A549 (cell line): ENCODE data around the gene PTPRD. TPM values are rescaled to one million over a fixed set of nuclear protein-coding genes. Genes with fewer than 3 reads are reported as not detected.
A peak's percentile ranks its signal among the peaks of the same experiment; 100 is the strongest.

Experiments
- ATAC-seq, 2 experiments: fragments of 200-7000 bp in 1 of 2; fragments of >200 bp in 1 of 2; cut with Nextera tagmentation in 1 of 2; cut with Tn5 transposase in 1 of 2; 3 replicates each; pipeline versions ENCODE4 v1.8.0 to v1.9.1; 2018 to 2020; ENCODE audit warnings: mild to moderate bottlenecking in 1 of 2, moderate library complexity in 1 of 2
- CTCF ChIA-PET: fragments of 300-600 bp; sonication (Branson Sonifier 250); formaldehyde crosslinking; extraction: SDS; loops from one replicate; lab custom pipeline; 2021; ENCODE audit warnings: antibody characterized with exemption, inconsistent platforms; lab: Yijun Ruan, JAX
- POLR2A ChIA-PET: fragments of 350-600 bp; formaldehyde crosslinking; extraction: SDS; loops from one replicate; lab custom pipeline; 2021; ENCODE audit warnings: antibody characterized with exemption, inconsistent platforms; lab: Yijun Ruan, JAX
- DNase-seq, 2 experiments: peaks; one replicate each; pipeline versions ENCODE4 v3.0.0 to v3.0.0-alpha.2; 2011 to 2016; ENCODE audit warnings: low read depth in 1 of 2, low spot score in 1 of 2
- FAIRE-seq: peaks from 2 replicates; lab custom pipeline; 2011; peaks lifted over from hg19 to GRCh38; lab: Jason Lieb, UNC
- H3K27ac ChIP-seq, 2 experiments: fragments of >200 bp; sonication (Bioruptor Twin); formaldehyde crosslinking; 3 replicates each; pipeline ENCODE4 v1.5.1; 2016 to 2017
- H3K4me1 ChIP-seq: fragments of >200 bp; sonication (Bioruptor Twin); formaldehyde crosslinking; 3 replicates; pipeline ENCODE4 v1.6.1; 2016
- H3K4me2 ChIP-seq: fragments of >200 bp; sonication (Bioruptor Twin); formaldehyde crosslinking; 3 replicates; pipeline ENCODE4 v1.6.1; 2016
- H3K4me3 ChIP-seq: fragments of >200 bp; sonication (Bioruptor Twin); formaldehyde crosslinking; 3 replicates; pipeline ENCODE4 v1.5.1; 2016
- H3K9me3 ChIP-seq: fragments of >200 bp; sonication (Bioruptor Twin); formaldehyde crosslinking; 3 replicates; pipeline ENCODE4 v1.6.1; 2016
- CEBPB ChIP-seq, 2 experiments: fragments of >200 bp in 1 of 2; sonication (Bioruptor Twin) in 1 of 2; formaldehyde crosslinking in 1 of 2; IDR thresholded peaks; 2 replicates each; pipeline ENCODE4 v1.6.1; 2012 to 2016
- CHD2 ChIP-seq: fragments of 150-350 bp; IDR thresholded peaks from 2 replicates; pipeline ENCODE4 v1.6.1; 2014; ENCODE audit warnings: low read length; ENCODE audit not compliant: partially characterized antibody
- EHMT2 ChIP-seq: fragments of 200-600 bp; sonication (generic); IDR thresholded peaks from 2 replicates; pipeline ENCODE4 v1.6.1; 2016; ENCODE audit warnings: antibody characterized with exemption, low read depth, mild to moderate bottlenecking, moderate library complexity
- FOSB ChIP-seq: fragments of 250-450 bp; sonication (Bioruptor Pico); IDR thresholded peaks from 2 replicates; pipeline ENCODE4 v1.5.0; 2020; ENCODE audit warnings: mild to moderate bottlenecking, moderate library complexity
- GATA3 ChIP-seq: IDR thresholded peaks from 2 replicates; pipeline ENCODE4 v1.6.1; 2012; ENCODE audit warnings: borderline replicate concordance
- HDAC2 ChIP-seq: fragments of 200-600 bp; sonication (generic); IDR thresholded peaks from 2 replicates; pipeline ENCODE4 v1.6.1; 2016
- HEYL ChIP-seq: fragments of 250-450 bp; sonication (Bioruptor Pico); IDR thresholded peaks from 2 replicates; pipeline ENCODE4 v1.8.0; 2021; ENCODE audit warnings: mild to moderate bottlenecking, moderate library complexity
- HOXA7 ChIP-seq: fragments of 250-450 bp; sonication (Bioruptor Pico); IDR thresholded peaks from 2 replicates; pipeline ENCODE4 v1.5.0; 2020; ENCODE audit warnings: mild to moderate bottlenecking, moderate library complexity
- HOXB13 ChIP-seq: fragments of 250-450 bp; sonication (Bioruptor Pico); IDR thresholded peaks from 2 replicates; pipeline ENCODE4 v1.5.0; 2020; ENCODE audit warnings: low read depth, mild to moderate bottlenecking, moderate library complexity
- HOXB5 ChIP-seq: fragments of 250-450 bp; sonication (Bioruptor Pico); IDR thresholded peaks from 2 replicates; pipeline ENCODE4 v1.5.0; 2020; ENCODE audit warnings: mild to moderate bottlenecking, moderate library complexity
- JUN ChIP-seq, 2 experiments: fragments of >200 bp; sonication (Bioruptor Twin); formaldehyde crosslinking; IDR thresholded peaks; 2 replicates in 1 of 2; 3 replicates in 1 of 2; pipeline ENCODE4 v1.6.1; 2016 to 2017
- KDM1A ChIP-seq: fragments of 200-600 bp; sonication (generic); IDR thresholded peaks from 2 replicates; pipeline ENCODE4 v1.6.1; 2016; ENCODE audit warnings: low read depth, mild to moderate bottlenecking
- MAFK ChIP-seq: fragments of 450-650 bp; IDR thresholded peaks from 2 replicates; pipeline ENCODE4 v1.6.1; 2014; ENCODE audit not compliant: partially characterized antibody
- MAZ ChIP-seq: fragments of 150-350 bp; IDR thresholded peaks from 2 replicates; pipeline ENCODE4 v1.6.1; 2014; ENCODE audit warnings: antibody characterized with exemption, low read depth, low read length, borderline replicate concordance
- MYC ChIP-seq: IDR thresholded peaks from 2 replicates; pipeline ENCODE4 v1.6.1; 2012; ENCODE audit warnings: mild to moderate bottlenecking, inconsistent platforms, low read length, improper control_type of control experiment, borderline replicate concordance
- NPAS2 ChIP-seq: fragments of 250-450 bp; sonication (Bioruptor Pico); IDR thresholded peaks from 2 replicates; pipeline ENCODE4 v1.8.0; 2022; ENCODE audit warnings: mild to moderate bottlenecking, moderate library complexity, borderline replicate concordance
- NR3C1 ChIP-seq: fragments of >200 bp; sonication (Bioruptor Twin); formaldehyde crosslinking; IDR thresholded peaks from 3 replicates; pipeline ENCODE4 v1.6.1; 2017
- RCOR1 ChIP-seq: fragments of 150-350 bp; IDR thresholded peaks from 2 replicates; pipeline ENCODE4 v1.6.1; 2014; ENCODE audit warnings: antibody characterized with exemption, low read length, low read depth
- RNF2 ChIP-seq: fragments of 200-600 bp; sonication (generic); IDR thresholded peaks from 2 replicates; pipeline ENCODE4 v1.6.1; 2016; ENCODE audit warnings: low read depth, mild to moderate bottlenecking, antibody characterized with exemption, moderate library complexity, borderline replicate concordance
- SMC3 ChIP-seq: fragments of >200 bp; sonication (Bioruptor Twin); formaldehyde crosslinking; IDR thresholded peaks from 3 replicates; pipeline ENCODE4 v1.6.1; 2018; ENCODE audit warnings: inconsistent platforms
- TFCP2L1 ChIP-seq: fragments of 250-450 bp; sonication (Bioruptor Pico); IDR thresholded peaks from 2 replicates; pipeline ENCODE4 v1.5.0; 2021; ENCODE audit warnings: mild to moderate bottlenecking
- TP53 ChIP-seq: fragments of 250-450 bp; sonication (Bioruptor Pico); IDR thresholded peaks from 2 replicates; pipeline ENCODE4 v1.5.0; 2021; ENCODE audit warnings: mild to moderate bottlenecking, moderate library complexity
- WGBS: methylation state at CpG from one replicate; pipeline ENCODE4 v1.1.6; 2017; ENCODE audit errors: missing lambda C conversion rate; 5-methylcytosine and 5-hydroxymethylcytosine counted together
- polyA plus RNA-seq, 4 experiments: library from polyadenylated mRNA; depleted of rRNA in 3 of 4; stranded (reverse); fragments of >200 nt; fragmentation: RNase III in 1 of 4; extraction: RNeasy Plus Mini Kit Qiagen cat#74134 plus additional on column Dnase treatment in 1 of 4; gene quantifications; 2 replicates in 3 of 4; 3 replicates in 1 of 4; pipeline ENCODE4 v1.2.3, GENCODE V29; 2011 to 2017
- TF ChIP-seq, protein P1 (sequence below): fragments of 150-350 bp; IDR thresholded peaks from 2 replicates; pipeline ENCODE4 v1.6.1; 2014; ENCODE audit warnings: low read depth, mild to moderate bottlenecking, low read length
- TF ChIP-seq, protein P2 (sequence below): fragments of 250-450 bp; sonication (Bioruptor Pico); IDR thresholded peaks from 2 replicates; pipeline ENCODE4 v1.5.0; 2020; ENCODE audit warnings: low read depth, mild to moderate bottlenecking, moderate library complexity
- TF ChIP-seq, protein P3 (sequence below): fragments of >200 bp; sonication (Bioruptor Twin); formaldehyde crosslinking; IDR thresholded peaks from 3 replicates; pipeline ENCODE4 v1.5.1; 2016
- TF ChIP-seq, protein P4 (sequence below): fragments of >200 bp; sonication (Bioruptor Twin); formaldehyde crosslinking; IDR thresholded peaks from 2 replicates; pipeline ENCODE4 v1.6.1; 2016

Gene PTPRD
- polyA plus RNA-seq, 2 of the 4 experiments (the other 2 are of a cell fraction), result 0.39 to 1.3 TPM

DNA sequence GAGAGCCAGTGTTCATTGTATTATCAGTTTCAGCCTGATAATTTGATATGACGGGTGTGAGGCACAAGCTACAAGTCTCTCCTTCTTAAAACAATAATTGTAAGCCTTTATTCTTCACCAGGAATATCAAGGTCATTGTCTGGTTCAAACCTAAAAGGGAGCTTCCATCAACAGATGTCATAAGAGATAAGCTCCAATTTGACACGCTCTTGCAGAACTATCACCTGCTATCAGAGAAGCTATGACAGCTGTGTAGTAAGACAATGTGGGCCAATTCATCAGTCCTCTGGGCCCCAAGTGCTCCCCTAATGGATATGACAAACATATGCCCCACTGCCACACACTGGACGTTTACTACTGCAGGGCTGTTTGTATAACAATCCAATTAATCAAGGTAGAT lies 1803.1 kb downstream of the PTPRD start:
- CTCF ChIA-PET, result interaction anchor here (0.6 to 1.0 kb wide), 2 partner anchors 8 to 530 kb away, joined by 3 read pairs; no protein-coding TSS in a partner anchor
- POLR2A ChIA-PET, result no interaction called here
- FAIRE-seq, result no peak
- Histone ChIP-seq H3K4me2 (no peak overlapping the region), H3K27ac (no peak overlapping the region), H3K4me1 (no peaks in the 10 kb centered on the region), H3K4me3 (no peak overlapping the region), H3K9me3 (no peaks in the 10 kb centered on the region)
- DNase-seq, result no peak
- TF ChIP-seq TP53 (CRISPR knock-in tag), result no peak
- no peak for TF ChIP-seq HOXA7 (CRISPR knock-in tag)
- TF ChIP-seq, protein P1, sequence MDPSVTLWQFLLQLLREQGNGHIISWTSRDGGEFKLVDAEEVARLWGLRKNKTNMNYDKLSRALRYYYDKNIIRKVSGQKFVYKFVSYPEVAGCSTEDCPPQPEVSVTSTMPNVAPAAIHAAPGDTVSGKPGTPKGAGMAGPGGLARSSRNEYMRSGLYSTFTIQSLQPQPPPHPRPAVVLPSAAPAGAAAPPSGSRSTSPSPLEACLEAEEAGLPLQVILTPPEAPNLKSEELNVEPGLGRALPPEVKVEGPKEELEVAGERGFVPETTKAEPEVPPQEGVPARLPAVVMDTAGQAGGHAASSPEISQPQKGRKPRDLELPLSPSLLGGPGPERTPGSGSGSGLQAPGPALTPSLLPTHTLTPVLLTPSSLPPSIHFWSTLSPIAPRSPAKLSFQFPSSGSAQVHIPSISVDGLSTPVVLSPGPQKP, result no peak
- no peak for TF ChIP-seq RNF2
- TF ChIP-seq MYC, result no peak
- TF ChIP-seq EHMT2, result no peak
- TF ChIP-seq, protein P2, sequence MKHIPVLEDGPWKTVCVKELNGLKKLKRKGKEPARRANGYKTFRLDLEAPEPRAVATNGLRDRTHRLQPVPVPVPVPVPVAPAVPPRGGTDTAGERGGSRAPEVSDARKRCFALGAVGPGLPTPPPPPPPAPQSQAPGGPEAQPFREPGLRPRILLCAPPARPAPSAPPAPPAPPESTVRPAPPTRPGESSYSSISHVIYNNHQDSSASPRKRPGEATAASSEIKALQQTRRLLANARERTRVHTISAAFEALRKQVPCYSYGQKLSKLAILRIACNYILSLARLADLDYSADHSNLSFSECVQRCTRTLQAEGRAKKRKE (CRISPR knock-in tag), result no peak
- TF ChIP-seq SMC3, result no peak
- TF ChIP-seq, protein P3, sequence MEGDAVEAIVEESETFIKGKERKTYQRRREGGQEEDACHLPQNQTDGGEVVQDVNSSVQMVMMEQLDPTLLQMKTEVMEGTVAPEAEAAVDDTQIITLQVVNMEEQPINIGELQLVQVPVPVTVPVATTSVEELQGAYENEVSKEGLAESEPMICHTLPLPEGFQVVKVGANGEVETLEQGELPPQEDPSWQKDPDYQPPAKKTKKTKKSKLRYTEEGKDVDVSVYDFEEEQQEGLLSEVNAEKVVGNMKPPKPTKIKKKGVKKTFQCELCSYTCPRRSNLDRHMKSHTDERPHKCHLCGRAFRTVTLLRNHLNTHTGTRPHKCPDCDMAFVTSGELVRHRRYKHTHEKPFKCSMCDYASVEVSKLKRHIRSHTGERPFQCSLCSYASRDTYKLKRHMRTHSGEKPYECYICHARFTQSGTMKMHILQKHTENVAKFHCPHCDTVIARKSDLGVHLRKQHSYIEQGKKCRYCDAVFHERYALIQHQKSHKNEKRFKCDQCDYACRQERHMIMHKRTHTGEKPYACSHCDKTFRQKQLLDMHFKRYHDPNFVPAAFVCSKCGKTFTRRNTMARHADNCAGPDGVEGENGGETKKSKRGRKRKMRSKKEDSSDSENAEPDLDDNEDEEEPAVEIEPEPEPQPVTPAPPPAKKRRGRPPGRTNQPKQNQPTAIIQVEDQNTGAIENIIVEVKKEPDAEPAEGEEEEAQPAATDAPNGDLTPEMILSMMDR, result no peak
- TF ChIP-seq KDM1A, result no peak
- TF ChIP-seq CEBPB (IDR thresholded peaks at IDR 0.05), result no peak
- TF ChIP-seq HOXB13 (CRISPR knock-in tag), result no peak
- TF ChIP-seq, protein P4, sequence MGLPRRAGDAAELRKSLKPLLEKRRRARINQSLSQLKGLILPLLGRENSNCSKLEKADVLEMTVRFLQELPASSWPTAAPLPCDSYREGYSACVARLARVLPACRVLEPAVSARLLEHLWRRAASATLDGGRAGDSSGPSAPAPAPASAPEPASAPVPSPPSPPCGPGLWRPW, result no peak
- no peak for TF ChIP-seq NR3C1
- TF ChIP-seq TFCP2L1 (CRISPR knock-in tag), result no peak
- no peak for TF ChIP-seq MAFK
- no peak for TF ChIP-seq HDAC2
- TF ChIP-seq HOXB5, result no peak
- TF ChIP-seq RCOR1, result no peak
- TF ChIP-seq MAZ, result no peak
- no peak for ATAC-seq
- 5% methylated on average over 3 of the region's 3 CpGs for WGBS

DNA sequence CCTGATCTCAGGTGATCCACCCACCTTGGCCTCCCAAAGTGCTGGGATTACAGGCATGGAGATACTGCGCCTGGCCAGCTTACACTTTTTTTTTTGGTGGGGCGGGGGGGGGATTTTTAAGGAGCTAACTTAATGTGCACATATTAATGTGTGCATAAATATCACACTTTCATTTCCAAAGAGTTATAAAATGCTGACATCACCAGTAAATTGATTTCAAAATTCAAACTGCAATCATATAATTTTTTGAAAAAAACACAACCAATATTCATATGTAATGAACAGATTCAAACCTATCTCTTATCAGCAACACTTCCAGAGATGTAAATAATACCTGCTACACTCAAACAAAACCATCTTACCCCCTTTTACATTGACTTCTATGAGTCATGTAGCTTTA lies 1806.7 kb downstream of the PTPRD start:
- 7% methylated on average over 2 of the region's 2 CpGs for WGBS
- Histone ChIP-seq H3K4me2 (no peak overlapping the region), H3K27ac (no peak overlapping the region), H3K4me1 (no peaks in the 10 kb centered on the region), H3K9me3 (no peaks in the 10 kb centered on the region), H3K4me3 (no peak overlapping the region)
- TF ChIP-seq CHD2 (no peak), MAFK (peak; percentile 70)
- POLR2A ChIA-PET, result no interaction called here
- ATAC-seq (no peak), FAIRE-seq (no peak), DNase-seq (no peak)
- CTCF ChIA-PET, result no interaction called here

DNA sequence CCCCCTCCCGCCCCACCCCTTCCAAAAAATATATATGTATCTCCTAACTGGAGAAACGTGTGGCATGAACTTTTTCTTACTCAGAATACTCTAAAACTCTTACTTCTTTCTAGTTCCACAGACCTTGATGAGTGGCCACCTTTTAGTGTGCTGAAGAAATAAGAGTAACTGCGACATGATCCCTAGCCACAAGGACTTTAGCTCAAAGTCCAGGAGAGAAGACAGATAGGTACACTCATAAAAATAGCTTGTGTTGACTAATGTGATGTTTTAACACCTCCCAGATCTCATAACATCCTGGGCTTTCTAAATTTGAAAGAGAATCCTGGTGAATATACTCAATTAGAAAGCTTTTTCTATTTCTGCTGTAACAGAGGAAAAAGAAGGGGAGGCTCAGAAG lies 1808.2 kb downstream of the PTPRD start:
- FAIRE-seq, result no peak
- no peaks in the 10 kb centered on the region for H3K4me1 ChIP-seq
- no peak for TF ChIP-seq TP53 (CRISPR knock-in tag)
- no peak for TF ChIP-seq FOSB
- TF ChIP-seq CEBPB (IDR thresholded peaks at IDR 0.05), result no peak
- TF ChIP-seq NPAS2 (CRISPR knock-in tag), result no peak
- TF ChIP-seq HEYL (CRISPR knock-in tag), result no peak
- no peak for TF ChIP-seq JUN (IDR thresholded peaks at IDR 0.05)
- no peak for TF ChIP-seq GATA3
- POLR2A ChIA-PET, result no interaction called here
- H3K4me3 ChIP-seq, result no peak overlapping the region
- H3K4me2 ChIP-seq, result no peak overlapping the region
- ATAC-seq, result no peak
- DNase-seq, result no peak
- H3K27ac ChIP-seq, result no peak overlapping the region
- no peaks in the 10 kb centered on the region for H3K9me3 ChIP-seq
- WGBS, result 15% methylated on average over 3 of the region's 3 CpGs
- CTCF ChIA-PET, result no interaction called here
